GM19035 (cell line): ENCODE data around the gene EVX2.

Experiments used
- ATAC-seq: cut with Tn5 transposase; IDR thresholded peaks from one replicate; pipeline ENCODE4 v1.9.1; 2021; ENCODE audit not compliant: unreplicated experiment

Gene EVX2

GRCh38 chr2:176096986-176097819 lies 13.4 kb upstream of the EVX2 start:
- peak; percentile 92 for ATAC-seq

GRCh38 chr2:176096243-176096985 lies 12.7 kb upstream of the EVX2 start:
- no peak for ATAC-seq

GRCh38 chr2:176095421-176095820 lies 11.7 kb upstream of the EVX2 start:
- ATAC-seq, result no peak

GRCh38 chr2:176094349-176094748 lies 10.6 kb upstream of the EVX2 start:
- ATAC-seq, result no peak

- no peak for ATAC-seq
These were observed 10.1 kb upstream of the EVX2 start for GRCh38 chr2:176093898-176094249.

GRCh38 chr2:176093145-176093897 lies 9.6 kb upstream of the EVX2 start:
- ATAC-seq, result no peak

GRCh38 chr2:176092270-176093144 lies 8.7 kb upstream of the EVX2 start, which contains the start of gene HOXD13:
Gene HOXD13, plus strand, starts transcription at chr2:176092721. Its CDS starts 170 bp downstream, at chr2:176092891.
- ATAC-seq, result no peak

- no peak for ATAC-seq
These were observed 7.8 kb upstream of the EVX2 start for GRCh38 chr2:176091329-176092258.

- no peak for ATAC-seq
These were observed 7.1 kb upstream of the EVX2 start for GRCh38 chr2:176090862-176091261.

GRCh38 chr2:176089843-176090395 lies 6.2 kb upstream of the EVX2 start:
- no peak for ATAC-seq

GRCh38 chr2:176088937-176089842 lies 5.4 kb upstream of the EVX2 start:
- ATAC-seq, result no peak

GRCh38 chr2:176088048-176088936 lies 4.5 kb upstream of the EVX2 start:
- no peak for ATAC-seq

- no peak for ATAC-seq
These were observed 3.7 kb upstream of the EVX2 start for GRCh38 chr2:176087330-176088047.

- no peak for ATAC-seq
These were observed 2.4 kb upstream of the EVX2 start for GRCh38 chr2:176085861-176086771.

GRCh38 chr2:176085120-176085788 lies 1.5 kb upstream of the EVX2 start:
- no peak for ATAC-seq
